ENCODE data around the gene ZFP3. TPM values are rescaled to one million over a fixed set of nuclear protein-coding genes. Genes with fewer than 3 reads are reported as not detected.

Gene ZFP3
- polyA plus RNA-seq, 1 of the 3 experiments (the other 2 are of a cell fraction), result 1.5 TPM

DNA sequence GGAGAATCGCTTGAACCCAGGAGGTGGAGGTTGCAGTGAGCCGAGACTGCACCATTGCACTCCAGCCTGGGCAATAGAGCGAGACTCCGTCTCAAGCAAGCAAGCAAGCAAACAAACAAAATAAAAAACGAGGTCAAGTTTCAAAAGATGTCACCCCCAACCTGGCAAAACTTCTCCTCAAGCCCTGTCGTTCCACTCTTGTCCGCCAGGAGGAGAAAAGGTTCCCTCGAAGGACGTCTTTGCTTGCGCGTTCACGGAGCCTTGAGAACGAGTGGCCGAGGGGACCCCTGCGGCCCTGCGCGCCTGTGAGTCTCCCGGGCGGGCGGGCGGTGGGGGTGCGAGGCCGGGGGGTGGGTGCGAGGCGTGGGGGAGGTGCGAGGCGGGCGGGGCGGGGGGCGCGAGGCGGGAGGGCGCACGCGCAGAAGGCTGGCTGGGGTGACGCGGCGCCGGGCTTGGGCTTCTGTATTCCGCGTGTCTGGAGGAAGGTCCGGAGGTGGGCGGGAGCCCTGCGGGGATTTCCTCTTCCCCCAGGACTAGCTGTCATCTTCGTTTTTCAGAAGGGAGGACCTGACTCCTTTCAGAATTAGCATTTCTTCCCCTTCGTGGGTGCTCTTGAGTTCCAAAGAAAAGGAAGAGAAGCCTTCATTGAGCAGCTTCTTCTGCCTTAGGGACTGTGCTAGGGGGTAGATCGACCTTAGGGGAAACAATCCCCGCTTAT, 46.7 kb upstream of the ZFP3 start (continued):
- TF ChIP-seq, protein P1, sequence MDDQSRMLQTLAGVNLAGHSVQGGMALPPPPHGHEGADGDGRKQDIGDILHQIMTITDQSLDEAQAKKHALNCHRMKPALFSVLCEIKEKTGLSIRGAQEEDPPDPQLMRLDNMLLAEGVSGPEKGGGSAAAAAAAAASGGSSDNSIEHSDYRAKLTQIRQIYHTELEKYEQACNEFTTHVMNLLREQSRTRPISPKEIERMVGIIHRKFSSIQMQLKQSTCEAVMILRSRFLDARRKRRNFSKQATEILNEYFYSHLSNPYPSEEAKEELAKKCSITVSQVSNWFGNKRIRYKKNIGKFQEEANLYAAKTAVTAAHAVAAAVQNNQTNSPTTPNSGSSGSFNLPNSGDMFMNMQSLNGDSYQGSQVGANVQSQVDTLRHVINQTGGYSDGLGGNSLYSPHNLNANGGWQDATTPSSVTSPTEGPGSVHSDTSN (IDR thresholded peaks at IDR 0.05), result no peak
- TF ChIP-seq, protein P2, sequence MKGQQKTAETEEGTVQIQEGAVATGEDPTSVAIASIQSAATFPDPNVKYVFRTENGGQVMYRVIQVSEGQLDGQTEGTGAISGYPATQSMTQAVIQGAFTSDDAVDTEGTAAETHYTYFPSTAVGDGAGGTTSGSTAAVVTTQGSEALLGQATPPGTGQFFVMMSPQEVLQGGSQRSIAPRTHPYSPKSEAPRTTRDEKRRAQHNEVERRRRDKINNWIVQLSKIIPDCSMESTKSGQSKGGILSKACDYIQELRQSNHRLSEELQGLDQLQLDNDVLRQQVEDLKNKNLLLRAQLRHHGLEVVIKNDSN (IDR thresholded peaks at IDR 0.05; ENCODE audit: borderline replicate concordance, low read depth), result no peak
- TF ChIP-seq, protein P3, sequence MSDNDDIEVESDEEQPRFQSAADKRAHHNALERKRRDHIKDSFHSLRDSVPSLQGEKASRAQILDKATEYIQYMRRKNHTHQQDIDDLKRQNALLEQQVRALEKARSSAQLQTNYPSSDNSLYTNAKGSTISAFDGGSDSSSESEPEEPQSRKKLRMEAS (IDR thresholded peaks at IDR 0.05; ENCODE audit: low read depth), result peak; percentile 94
- TF ChIP-seq RXRA (IDR thresholded peaks at IDR 0.05; ENCODE audit: borderline replicate concordance, low read depth) (no peak), POLR2AphosphoS5 (IDR thresholded peaks at IDR 0.05; ENCODE audit: low read depth, low read length) (no peak), YY1 (IDR thresholded peaks at IDR 0.05; ENCODE audit: low read depth) (no peak), TEAD4 (IDR thresholded peaks at IDR 0.05; ENCODE audit: borderline replicate concordance, insufficient read depth) (no peak), SIN3A (IDR thresholded peaks at IDR 0.05; ENCODE audit: borderline replicate concordance, low read depth, low read length) (0 out of 2 replicates have a peak, but pooled peaks have one; percentile 51), RCOR1 (IDR thresholded peaks at IDR 0.05; ENCODE audit: low read length) (no peak), FOXJ3 (CRISPR knock-in tag; IDR thresholded peaks at IDR 0.05) (no peak), NFIC (IDR thresholded peaks at IDR 0.05; ENCODE audit: borderline replicate concordance) (no peak)
- TF ChIP-seq, protein P4, sequence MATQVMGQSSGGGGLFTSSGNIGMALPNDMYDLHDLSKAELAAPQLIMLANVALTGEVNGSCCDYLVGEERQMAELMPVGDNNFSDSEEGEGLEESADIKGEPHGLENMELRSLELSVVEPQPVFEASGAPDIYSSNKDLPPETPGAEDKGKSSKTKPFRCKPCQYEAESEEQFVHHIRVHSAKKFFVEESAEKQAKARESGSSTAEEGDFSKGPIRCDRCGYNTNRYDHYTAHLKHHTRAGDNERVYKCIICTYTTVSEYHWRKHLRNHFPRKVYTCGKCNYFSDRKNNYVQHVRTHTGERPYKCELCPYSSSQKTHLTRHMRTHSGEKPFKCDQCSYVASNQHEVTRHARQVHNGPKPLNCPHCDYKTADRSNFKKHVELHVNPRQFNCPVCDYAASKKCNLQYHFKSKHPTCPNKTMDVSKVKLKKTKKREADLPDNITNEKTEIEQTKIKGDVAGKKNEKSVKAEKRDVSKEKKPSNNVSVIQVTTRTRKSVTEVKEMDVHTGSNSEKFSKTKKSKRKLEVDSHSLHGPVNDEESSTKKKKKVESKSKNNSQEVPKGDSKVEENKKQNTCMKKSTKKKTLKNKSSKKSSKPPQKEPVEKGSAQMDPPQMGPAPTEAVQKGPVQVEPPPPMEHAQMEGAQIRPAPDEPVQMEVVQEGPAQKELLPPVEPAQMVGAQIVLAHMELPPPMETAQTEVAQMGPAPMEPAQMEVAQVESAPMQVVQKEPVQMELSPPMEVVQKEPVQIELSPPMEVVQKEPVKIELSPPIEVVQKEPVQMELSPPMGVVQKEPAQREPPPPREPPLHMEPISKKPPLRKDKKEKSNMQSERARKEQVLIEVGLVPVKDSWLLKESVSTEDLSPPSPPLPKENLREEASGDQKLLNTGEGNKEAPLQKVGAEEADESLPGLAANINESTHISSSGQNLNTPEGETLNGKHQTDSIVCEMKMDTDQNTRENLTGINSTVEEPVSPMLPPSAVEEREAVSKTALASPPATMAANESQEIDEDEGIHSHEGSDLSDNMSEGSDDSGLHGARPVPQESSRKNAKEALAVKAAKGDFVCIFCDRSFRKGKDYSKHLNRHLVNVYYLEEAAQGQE (IDR thresholded peaks at IDR 0.05; ENCODE audit: low read depth, low read length), result no peak

DNA sequence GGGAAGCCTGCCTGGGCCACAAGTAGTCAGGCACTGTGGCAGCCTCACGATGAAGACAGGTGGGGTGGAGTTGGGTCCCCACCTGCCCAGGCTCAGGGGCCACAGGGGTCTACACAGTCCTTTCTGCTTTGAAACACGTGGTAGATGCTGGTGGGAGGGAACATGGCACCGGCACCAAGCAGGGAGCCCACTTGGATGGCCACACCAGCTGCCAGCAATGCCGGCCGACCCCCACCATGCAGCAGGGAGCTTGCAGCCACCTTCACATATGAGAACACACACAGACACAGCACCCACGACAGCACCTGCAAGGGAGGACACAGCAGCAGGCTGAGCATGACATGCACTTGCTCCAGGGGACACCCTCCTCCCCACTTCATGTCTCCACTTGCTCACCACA, 45.4 kb upstream of the ZFP3 start:
- no peak overlapping the region for H3K27ac ChIP-seq (ENCODE audit: low read depth in 2 of 2, low read length in 1 of 2)
- H3K27me3 ChIP-seq (ENCODE audit: insufficient read depth), result no peaks in the 10 kb centered on the region
- H2AFZ ChIP-seq (ENCODE audit: low read depth), result no peak overlapping the region
- H3F3A ChIP-seq (replicated peaks; ENCODE audit: insufficient read depth), result peaks cover 3% of the 10 kb centered on the region
- peaks cover 0 to 2% of the 10 kb centered on the region in 2 experiments; a peak in 1 of 4 replicates for H3K4me1 ChIP-seq (ENCODE audit: control insufficient read depth in 1 of 2, insufficient read depth in 2 of 2, low read depth in 1 of 2, low read length in 1 of 2)
- no peak overlapping the region for H3K4me3 ChIP-seq (ENCODE audit: low read depth in 2 of 2, low read length in 1 of 2)
- no peaks in the 10 kb centered on the region for H3K79me2 ChIP-seq (ENCODE audit: insufficient read depth)
- DNase-seq, result no peak
- CTCF ChIA-PET, result interaction anchor here (1.1 to 5.6 kb wide), 3 partner anchors 16 to 40 kb away, joined by 4 to 39 read pairs (median 6); no protein-coding TSS in a partner anchor
- no peak overlapping the region for H3K9ac ChIP-seq
- H3K36me3 ChIP-seq (replicated peaks in 1 of 2; ENCODE audit: control insufficient read depth in 1 of 2, insufficient read depth in 2 of 2, low read length in 1 of 2), result no peaks in the 10 kb centered on the region
- H4K20me1 ChIP-seq (ENCODE audit: insufficient read depth), result no peaks in the 10 kb centered on the region
- H3K9me3 ChIP-seq, result no peaks in the 10 kb centered on the region
- POLR2A ChIA-PET, result no interaction called here
- no peaks in the 10 kb centered on the region for H3K9me2 ChIP-seq
- no CpG with 5 or more reads among the region's 6 CpGs for WGBS (ENCODE audit: low lambda C conversion rate)
- no peak overlapping the region for H3K4me2 ChIP-seq
- TF ChIP-seq TCF12 (IDR thresholded peaks at IDR 0.05) (no peak), FOXJ3 (CRISPR knock-in tag; IDR thresholded peaks at IDR 0.05) (no peak), MEF2A (IDR thresholded peaks at IDR 0.05; ENCODE audit: borderline replicate concordance, low read depth) (no peak), RCOR1 (IDR thresholded peaks at IDR 0.05; ENCODE audit: low read length) (no peak), TAF1 (IDR thresholded peaks at IDR 0.05; ENCODE audit: borderline replicate concordance, low read depth, low read length) (no peak)
- TF ChIP-seq, protein P4 (IDR thresholded peaks at IDR 0.05; ENCODE audit: low read depth, low read length), result no peak
- TF ChIP-seq, protein P5, sequence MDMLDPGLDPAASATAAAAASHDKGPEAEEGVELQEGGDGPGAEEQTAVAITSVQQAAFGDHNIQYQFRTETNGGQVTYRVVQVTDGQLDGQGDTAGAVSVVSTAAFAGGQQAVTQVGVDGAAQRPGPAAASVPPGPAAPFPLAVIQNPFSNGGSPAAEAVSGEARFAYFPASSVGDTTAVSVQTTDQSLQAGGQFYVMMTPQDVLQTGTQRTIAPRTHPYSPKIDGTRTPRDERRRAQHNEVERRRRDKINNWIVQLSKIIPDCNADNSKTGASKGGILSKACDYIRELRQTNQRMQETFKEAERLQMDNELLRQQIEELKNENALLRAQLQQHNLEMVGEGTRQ (IDR thresholded peaks at IDR 0.05; ENCODE audit: borderline replicate concordance, low read depth, low read length), result no peak
- TF ChIP-seq, protein P6, sequence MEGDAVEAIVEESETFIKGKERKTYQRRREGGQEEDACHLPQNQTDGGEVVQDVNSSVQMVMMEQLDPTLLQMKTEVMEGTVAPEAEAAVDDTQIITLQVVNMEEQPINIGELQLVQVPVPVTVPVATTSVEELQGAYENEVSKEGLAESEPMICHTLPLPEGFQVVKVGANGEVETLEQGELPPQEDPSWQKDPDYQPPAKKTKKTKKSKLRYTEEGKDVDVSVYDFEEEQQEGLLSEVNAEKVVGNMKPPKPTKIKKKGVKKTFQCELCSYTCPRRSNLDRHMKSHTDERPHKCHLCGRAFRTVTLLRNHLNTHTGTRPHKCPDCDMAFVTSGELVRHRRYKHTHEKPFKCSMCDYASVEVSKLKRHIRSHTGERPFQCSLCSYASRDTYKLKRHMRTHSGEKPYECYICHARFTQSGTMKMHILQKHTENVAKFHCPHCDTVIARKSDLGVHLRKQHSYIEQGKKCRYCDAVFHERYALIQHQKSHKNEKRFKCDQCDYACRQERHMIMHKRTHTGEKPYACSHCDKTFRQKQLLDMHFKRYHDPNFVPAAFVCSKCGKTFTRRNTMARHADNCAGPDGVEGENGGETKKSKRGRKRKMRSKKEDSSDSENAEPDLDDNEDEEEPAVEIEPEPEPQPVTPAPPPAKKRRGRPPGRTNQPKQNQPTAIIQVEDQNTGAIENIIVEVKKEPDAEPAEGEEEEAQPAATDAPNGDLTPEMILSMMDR (IDR thresholded peaks at IDR 0.05), result no peak
